ENCODE results near the gene ABR.

Gene ABR

DNA sequence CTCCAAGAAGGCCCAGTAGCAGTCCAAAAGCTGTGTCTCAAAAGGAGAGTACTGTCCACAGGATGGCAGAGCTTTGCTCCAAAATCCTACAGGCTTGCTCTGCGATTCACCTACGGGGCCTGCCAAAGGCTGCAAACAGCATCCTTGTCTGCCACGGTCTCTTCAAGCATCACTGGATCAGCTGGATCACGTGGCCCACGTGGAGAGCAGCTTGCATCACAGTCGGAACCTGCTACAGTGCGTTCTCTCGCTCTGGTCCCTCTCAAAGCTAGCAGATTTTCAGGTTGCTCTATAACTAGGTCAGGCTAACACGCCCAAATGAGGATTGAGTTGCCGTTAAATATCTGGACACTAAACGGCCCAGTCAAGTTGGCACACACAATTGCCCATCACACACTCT lies 191.2 kb downstream of the ABR start:
- Histone ChIP-seq H3K4me2 (ENCODE audit: low read depth, low read length, poor library complexity, severe bottlenecking) (no peak overlapping the region), H3K4me3 (ENCODE audit: low read length, poor library complexity, severe bottlenecking) (no peak overlapping the region), H3K9me3 (ENCODE audit: insufficient read depth, low read depth, low read length) (peaks cover 7% of the 10 kb centered on the region; the same call in 1 of the 2 replicates), H4K20me1 (ENCODE audit: insufficient read depth, low read length, poor library complexity, severe bottlenecking) (no peaks in the 10 kb centered on the region), H3K79me2 (ENCODE audit: insufficient read depth, low read length) (no peaks in the 10 kb centered on the region), H3K9ac (ENCODE audit: low read depth, low read length, poor library complexity, severe bottlenecking) (no peak overlapping the region), H2AFZ (ENCODE audit: low read length) (no peak overlapping the region), H3K27me3 (ENCODE audit: insufficient read depth, low read length, poor library complexity, severe bottlenecking) (no peaks in the 10 kb centered on the region), H3K4me1 (ENCODE audit: insufficient read depth, low read length, poor library complexity, severe bottlenecking) (no peaks in the 10 kb centered on the region), H3F3A (ENCODE audit: low read depth) (no peaks in the 10 kb centered on the region), H3K9me2 (replicated peaks; ENCODE audit: low read depth, low read length) (no peaks in the 10 kb centered on the region), H3K36me3 (ENCODE audit: insufficient read depth, low read length) (no peaks in the 10 kb centered on the region)
- TF ChIP-seq EZH2phosphoT487 (IDR thresholded peaks at IDR 0.05; ENCODE audit: borderline replicate concordance), result no peak
- no peak for TF ChIP-seq CTCF (conservative IDR thresholded peaks at IDR 0.05; ENCODE audit: low read length)

- H2AFZ ChIP-seq (ENCODE audit: low read length), result no peak overlapping the region
- TF ChIP-seq EZH2phosphoT487 (IDR thresholded peaks at IDR 0.05; ENCODE audit: borderline replicate concordance) (no peak), CTCF (conservative IDR thresholded peaks at IDR 0.05; ENCODE audit: low read length) (no peak)
- H3K9me3 ChIP-seq (ENCODE audit: insufficient read depth, low read depth, low read length), result peaks cover 7% of the 10 kb centered on the region; the same call in 1 of the 2 replicates
- H3K27me3 ChIP-seq (ENCODE audit: insufficient read depth, low read length, poor library complexity, severe bottlenecking), result no peaks in the 10 kb centered on the region
- no peak overlapping the region for H3K9ac ChIP-seq (ENCODE audit: low read depth, low read length, poor library complexity, severe bottlenecking)
- no peaks in the 10 kb centered on the region for H3F3A ChIP-seq (ENCODE audit: low read depth)
- no peaks in the 10 kb centered on the region for H3K36me3 ChIP-seq (ENCODE audit: insufficient read depth, low read length)
- no peaks in the 10 kb centered on the region for H4K20me1 ChIP-seq (ENCODE audit: insufficient read depth, low read length, poor library complexity, severe bottlenecking)
- no peaks in the 10 kb centered on the region for H3K9me2 ChIP-seq (replicated peaks; ENCODE audit: low read depth, low read length)
- H3K4me1 ChIP-seq (ENCODE audit: insufficient read depth, low read length, poor library complexity, severe bottlenecking), result no peaks in the 10 kb centered on the region
- H3K4me2 ChIP-seq (ENCODE audit: low read depth, low read length, poor library complexity, severe bottlenecking), result no peak overlapping the region
- no peak overlapping the region for H3K4me3 ChIP-seq (ENCODE audit: low read length, poor library complexity, severe bottlenecking)
- no peaks in the 10 kb centered on the region for H3K79me2 ChIP-seq (ENCODE audit: insufficient read depth, low read length)
Observed at GRCh38 chr17:987931-988330, 191.8 kb downstream of the ABR start.

DNA sequence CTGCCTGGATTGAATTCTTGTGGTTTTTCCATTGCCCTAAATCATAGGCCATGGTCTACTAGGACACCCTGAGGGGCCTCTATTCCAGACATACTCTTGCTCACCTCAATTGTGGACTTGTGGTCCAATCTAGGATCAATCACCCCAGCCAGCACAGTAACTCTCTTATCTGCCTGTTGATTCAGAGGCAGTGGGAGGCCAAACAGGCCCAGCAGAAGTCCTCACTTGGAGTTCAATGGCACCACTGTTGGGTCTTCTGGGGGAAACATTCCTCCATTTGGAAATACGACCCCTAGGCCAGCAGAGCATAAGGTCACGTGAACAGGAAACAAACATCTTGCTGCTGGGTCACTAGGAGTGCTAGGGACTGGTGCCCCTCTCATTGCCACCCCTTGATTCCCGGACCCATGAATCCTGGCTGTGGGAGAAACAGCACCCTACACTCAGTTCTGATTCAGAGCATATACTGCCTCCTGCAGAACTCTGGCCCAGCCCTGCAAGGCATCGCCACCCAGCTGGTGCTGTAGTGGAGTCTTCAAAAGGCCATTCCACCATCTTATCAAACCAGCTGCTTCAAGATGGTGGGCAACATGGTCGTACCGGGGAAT lies 193.4 kb downstream of the ABR start:
- H3K27me3 ChIP-seq (ENCODE audit: insufficient read depth, low read length, poor library complexity, severe bottlenecking), result no peaks in the 10 kb centered on the region
- H3K36me3 ChIP-seq (ENCODE audit: insufficient read depth, low read length), result no peaks in the 10 kb centered on the region
- H3F3A ChIP-seq (ENCODE audit: low read depth), result no peaks in the 10 kb centered on the region
- H2AFZ ChIP-seq (ENCODE audit: low read length), result no peak overlapping the region
- no peak overlapping the region for H3K4me3 ChIP-seq (ENCODE audit: low read length, poor library complexity, severe bottlenecking)
- peaks cover 4% of the 10 kb centered on the region; the same call in 1 of the 2 replicates for H3K9me3 ChIP-seq (ENCODE audit: insufficient read depth, low read depth, low read length)
- TF ChIP-seq EZH2phosphoT487 (IDR thresholded peaks at IDR 0.05; ENCODE audit: borderline replicate concordance), result no peak
- TF ChIP-seq CTCF (conservative IDR thresholded peaks at IDR 0.05; ENCODE audit: low read length), result no peak
- H3K79me2 ChIP-seq (ENCODE audit: insufficient read depth, low read length), result no peaks in the 10 kb centered on the region
- no peak overlapping the region for H3K4me2 ChIP-seq (ENCODE audit: low read depth, low read length, poor library complexity, severe bottlenecking)
- H3K4me1 ChIP-seq (ENCODE audit: insufficient read depth, low read length, poor library complexity, severe bottlenecking), result no peaks in the 10 kb centered on the region
- no peaks in the 10 kb centered on the region for H4K20me1 ChIP-seq (ENCODE audit: insufficient read depth, low read length, poor library complexity, severe bottlenecking)
- H3K9ac ChIP-seq (ENCODE audit: low read depth, low read length, poor library complexity, severe bottlenecking), result no peak overlapping the region
- no peaks in the 10 kb centered on the region for H3K9me2 ChIP-seq (replicated peaks; ENCODE audit: low read depth, low read length)

Measured in Loucy (cell line).